ENCODE measurements around the gene TRAPPC10. TPM values are rescaled to one million over a fixed set of nuclear protein-coding genes. Genes with fewer than 3 reads are reported as not detected.

TRAPPC10 gene
- total RNA-seq, 1 experiment from 2014 or later, result 32.9 TPM

- no CpG with 5 or more reads among the region's 5 CpGs for WGBS (ENCODE audit: extremely low coverage, insufficient read length, low lambda C conversion rate)
Measured at GRCh38 chr21:44018127-44018526, 6.0 kb downstream of the TRAPPC10 start.

More at GRCh38 chr21:44018127-44018526, 6.0 kb downstream of the TRAPPC10 start:
- Histone ChIP-seq H3K23me2 (ENCODE audit: insufficient read length, low read depth, low read length, poor library complexity, severe bottlenecking) (peaks cover under 1% of the 10 kb centered on the region), H3K79me1 (ENCODE audit: insufficient read depth, low read depth, low read length, poor library complexity, severe bottlenecking) (peaks cover 4% of the 10 kb centered on the region), H2BK15ac (ENCODE audit: low read depth, low read length) (no peak overlapping the region), H3K18ac (ENCODE audit: insufficient read length, low read depth, low read length) (no peak overlapping the region), H2BK120ac (ENCODE audit: low read depth, low read length, poor library complexity, severe bottlenecking) (no peak overlapping the region), H4K8ac (replicated peaks; ENCODE audit: insufficient read length, low read depth, low read length) (no peak overlapping the region), H2BK5ac (ENCODE audit: insufficient read length, low read length) (no peak overlapping the region), H3K9me3 (ENCODE audit: control insufficient read depth, low read depth, low read length) (no peaks in the 10 kb centered on the region), H4K20me1 (ENCODE audit: control insufficient read depth, insufficient read depth, insufficient read length) (no peaks in the 10 kb centered on the region), H3K27ac (ENCODE audit: insufficient read length, low read depth, low read length) (no peak overlapping the region), H2AFZ (ENCODE audit: low read length) (no peak overlapping the region), H3K79me2 (ENCODE audit: insufficient read depth, low read length) (peaks cover 45% of the 10 kb centered on the region; the same call in 1 of the 2 replicates), H3K23ac (ENCODE audit: insufficient read length, low read depth, low read length) (no peak overlapping the region), H3T11ph (ENCODE audit: low read length) (no peak overlapping the region), H3K14ac (ENCODE audit: insufficient read depth, low read length) (no peak overlapping the region), H2BK20ac (ENCODE audit: low read depth, low read length, poor library complexity, severe bottlenecking) (no peak overlapping the region), H2BK12ac (ENCODE audit: insufficient read length, low read depth, low read length) (no peak overlapping the region), H3K56ac (ENCODE audit: insufficient read length, low read depth, low read length) (no peak overlapping the region), H3K9ac (ENCODE audit: extremely low read depth, insufficient read length, low read length) (no peak overlapping the region), H4K5ac (ENCODE audit: insufficient read length, low read depth, low read length) (no peak overlapping the region), H3K27me3 (ENCODE audit: insufficient read depth, low read length) (no peaks in the 10 kb centered on the region), H3K4ac (ENCODE audit: low read depth, low read length) (no peak overlapping the region), H4K91ac (ENCODE audit: insufficient read length, low read depth, low read length) (no peak overlapping the region), H3K4me2 (ENCODE audit: insufficient read depth, insufficient read length, low read length) (no peak overlapping the region), H3K4me1 (ENCODE audit: insufficient read depth, low read length) (no peaks in the 10 kb centered on the region), H2AK5ac (ENCODE audit: insufficient read length, low read length) (no peak overlapping the region)
- no peak for DNase-seq
- Mint-ChIP-seq H3K27ac (no peak overlapping the region; a peak in 1 of 7 replicates), H3K36me3 (ENCODE audit: insufficient read depth in 1 of 3, low read depth in 3 of 3) (no peaks in the 10 kb centered on the region; a peak in 1 of 7 replicates), H3K27me3 (ENCODE audit: low read depth) (no peaks in the 10 kb centered on the region), H3K9me3 (no peaks in the 10 kb centered on the region; a peak in 1 of 5 replicates), H3K4me1 (peaks cover 19 to 21% of the 10 kb centered on the region in 2 experiments), H3K4me3 (no peak overlapping the region)
- TF ChIP-seq, protein P1, sequence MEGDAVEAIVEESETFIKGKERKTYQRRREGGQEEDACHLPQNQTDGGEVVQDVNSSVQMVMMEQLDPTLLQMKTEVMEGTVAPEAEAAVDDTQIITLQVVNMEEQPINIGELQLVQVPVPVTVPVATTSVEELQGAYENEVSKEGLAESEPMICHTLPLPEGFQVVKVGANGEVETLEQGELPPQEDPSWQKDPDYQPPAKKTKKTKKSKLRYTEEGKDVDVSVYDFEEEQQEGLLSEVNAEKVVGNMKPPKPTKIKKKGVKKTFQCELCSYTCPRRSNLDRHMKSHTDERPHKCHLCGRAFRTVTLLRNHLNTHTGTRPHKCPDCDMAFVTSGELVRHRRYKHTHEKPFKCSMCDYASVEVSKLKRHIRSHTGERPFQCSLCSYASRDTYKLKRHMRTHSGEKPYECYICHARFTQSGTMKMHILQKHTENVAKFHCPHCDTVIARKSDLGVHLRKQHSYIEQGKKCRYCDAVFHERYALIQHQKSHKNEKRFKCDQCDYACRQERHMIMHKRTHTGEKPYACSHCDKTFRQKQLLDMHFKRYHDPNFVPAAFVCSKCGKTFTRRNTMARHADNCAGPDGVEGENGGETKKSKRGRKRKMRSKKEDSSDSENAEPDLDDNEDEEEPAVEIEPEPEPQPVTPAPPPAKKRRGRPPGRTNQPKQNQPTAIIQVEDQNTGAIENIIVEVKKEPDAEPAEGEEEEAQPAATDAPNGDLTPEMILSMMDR (conservative IDR thresholded peaks at IDR 0.05), result no peak

All from H9 (cell line).